ENCODE measurements around the gene NOL4L.

Gene NOL4L

DNA sequence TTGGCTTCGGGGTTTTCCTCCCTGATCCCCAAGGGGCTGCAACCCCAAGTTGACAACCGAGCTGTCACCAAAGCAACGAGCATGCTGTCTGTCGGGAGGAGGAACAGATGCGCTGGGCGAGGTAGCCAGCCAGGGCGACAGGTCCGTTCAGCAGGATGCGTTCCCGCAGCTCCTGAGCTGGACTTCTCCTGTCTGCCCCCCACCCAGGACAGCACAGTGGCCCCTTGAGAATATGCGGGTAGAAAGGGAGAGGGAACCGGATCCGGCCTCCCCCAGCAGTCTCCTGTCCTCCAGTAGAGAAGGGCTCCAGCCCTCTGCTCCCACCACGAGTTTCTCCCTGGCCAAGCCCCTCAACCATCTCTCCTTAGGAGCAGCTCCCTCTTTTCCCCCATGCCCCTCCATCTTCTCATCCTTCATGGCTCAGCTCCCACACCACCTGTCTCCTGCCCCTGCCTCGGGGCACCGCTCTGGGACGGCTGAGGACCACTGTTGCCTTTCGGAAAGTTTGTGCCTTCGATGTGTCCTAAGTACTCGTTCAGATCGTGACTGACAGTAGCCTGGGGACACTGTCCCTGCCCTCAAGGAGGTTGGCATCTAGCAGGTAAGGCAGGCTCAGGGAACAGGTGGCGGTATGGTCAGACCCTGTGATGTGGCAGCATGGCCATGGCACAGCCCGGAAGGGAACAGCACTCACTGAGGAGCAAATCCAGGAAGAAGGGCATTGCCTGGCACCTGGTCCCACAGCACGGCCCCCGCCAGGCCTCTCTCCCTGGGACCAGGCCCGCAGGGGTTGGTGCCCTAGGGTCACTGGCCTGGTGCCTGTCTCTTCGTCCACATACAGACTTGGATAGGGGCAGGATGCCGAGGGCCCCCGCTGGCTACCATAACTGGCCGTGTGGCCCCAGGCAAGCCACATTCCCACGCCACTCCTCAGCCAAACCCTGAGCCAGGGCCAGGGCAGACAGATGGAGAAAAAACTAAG is 130.7 kb downstream of the NOL4L start:
- no peak for DNase-seq

DNA sequence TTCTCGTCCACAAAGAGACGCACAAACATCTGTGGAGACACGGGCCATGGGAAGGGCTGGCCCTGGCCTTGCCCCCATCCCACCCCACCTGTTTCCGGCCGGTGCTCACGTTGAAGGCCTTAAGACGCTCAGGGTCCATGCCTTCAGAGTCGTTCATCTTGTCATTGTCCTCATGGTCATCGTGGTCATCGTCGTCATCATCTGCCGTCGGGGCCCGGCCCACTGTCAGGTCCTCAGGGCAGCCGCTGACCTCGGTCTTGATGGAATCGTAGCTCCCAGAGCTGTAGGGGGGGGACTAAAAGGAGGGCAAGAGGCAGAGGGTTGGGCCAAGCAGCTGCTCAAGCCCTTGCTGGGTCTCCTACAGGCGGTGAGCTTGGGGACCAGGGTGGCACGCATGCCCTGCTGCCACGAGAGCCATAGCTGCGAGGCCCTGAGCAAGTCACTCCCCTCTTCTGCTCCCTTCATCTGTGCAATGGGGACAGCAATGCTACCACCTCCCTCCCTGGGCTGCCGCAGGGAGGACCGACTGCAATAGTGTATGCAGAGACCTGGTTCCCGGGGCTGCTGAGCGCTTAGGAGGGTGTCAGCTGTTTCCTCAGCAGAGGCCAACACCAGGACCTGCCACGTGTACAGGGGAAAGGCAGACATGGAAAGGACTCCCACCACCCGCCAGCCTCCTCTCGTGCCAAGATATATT is 131.5 kb downstream of the NOL4L start:
- DNase-seq, result no peak

DNA sequence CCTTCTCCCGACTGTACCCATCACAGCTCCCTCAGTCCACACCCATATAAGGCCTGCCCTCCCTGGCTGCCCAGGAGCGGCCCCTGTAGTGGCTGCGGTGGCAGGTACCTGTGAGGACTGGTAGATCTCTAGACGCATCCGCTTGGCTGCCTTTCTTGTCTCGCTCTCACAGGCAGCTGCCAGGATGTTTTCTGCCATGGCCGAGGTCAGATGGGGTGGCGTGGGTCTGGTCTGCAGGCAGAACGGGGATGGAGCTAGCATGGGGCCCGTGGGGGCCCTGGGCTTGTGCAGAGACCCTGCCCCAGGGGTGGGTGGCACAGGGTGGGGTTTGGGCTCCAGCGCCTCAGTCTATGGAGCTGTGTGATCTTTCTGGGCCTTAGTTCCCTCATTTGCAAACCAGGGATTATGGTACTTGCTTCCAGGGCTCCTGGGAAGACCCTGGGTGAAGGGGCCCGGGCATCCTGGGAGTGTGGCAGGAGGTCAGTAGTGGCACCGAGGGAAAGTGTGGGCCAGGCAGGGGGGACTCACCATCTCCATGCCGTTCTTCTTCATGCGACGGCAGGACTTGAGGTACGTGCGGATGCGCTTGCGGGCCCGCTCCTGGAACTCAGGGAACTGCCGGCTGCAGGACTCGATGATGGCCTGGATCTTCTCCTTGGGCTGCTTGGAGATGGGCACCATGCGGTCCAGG is 132.2 kb downstream of the NOL4L start:
- no peak for DNase-seq

DNA sequence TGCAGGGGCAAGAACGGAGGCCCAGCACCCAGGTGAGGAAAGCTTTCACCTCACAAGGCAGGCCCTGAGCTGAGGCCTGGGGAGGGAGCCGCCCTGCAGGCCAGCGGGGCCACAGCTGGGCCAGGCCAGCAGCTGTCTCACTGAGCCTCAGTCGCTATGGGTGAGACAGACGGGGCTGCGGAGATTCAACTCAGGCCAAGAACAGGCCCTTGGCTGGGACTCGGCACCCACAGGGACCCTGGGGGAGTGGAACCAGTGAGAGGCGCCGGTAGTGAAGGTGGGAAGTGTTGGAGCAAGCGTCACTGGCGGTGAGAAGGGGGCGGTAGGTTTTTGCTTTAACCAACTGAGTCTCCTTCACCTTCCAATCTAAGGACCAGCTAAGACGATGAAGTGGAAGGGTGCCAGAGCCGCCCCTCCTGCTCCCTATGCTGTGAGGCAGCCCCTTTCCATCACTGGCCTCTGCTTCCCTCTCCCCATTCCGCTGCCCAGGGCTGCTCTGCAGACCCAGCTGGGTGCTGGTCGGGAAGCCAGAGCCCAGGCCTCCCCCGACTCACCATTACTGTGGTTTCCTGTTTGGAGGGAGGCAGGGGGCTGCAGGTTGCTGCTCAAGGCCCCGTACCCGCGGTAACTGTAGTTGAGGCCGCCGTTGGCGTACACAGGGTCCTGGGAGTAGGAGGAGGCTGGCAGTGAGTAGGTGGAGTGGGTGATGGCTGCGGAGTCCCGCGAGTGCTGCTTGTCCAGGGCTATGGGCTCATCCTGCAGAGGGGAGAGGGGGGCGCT is 133.3 kb downstream of the NOL4L start:
- no peak for DNase-seq

DNA sequence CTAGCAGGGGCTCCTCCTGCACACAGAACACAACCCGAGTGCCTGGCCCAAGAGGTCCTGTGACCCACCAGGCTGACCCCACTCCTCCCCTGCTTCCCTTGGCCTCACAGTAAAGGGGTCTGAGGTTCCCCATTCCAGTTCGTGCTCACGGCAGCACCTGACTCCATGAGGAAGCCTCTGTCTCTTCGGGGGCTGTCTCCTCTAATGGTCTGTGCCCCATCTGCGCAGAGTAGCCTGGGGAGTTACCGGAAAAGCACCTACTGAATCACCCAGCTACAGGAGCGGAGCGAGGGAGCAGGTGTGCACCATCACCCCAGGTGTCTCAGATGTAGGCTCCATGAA is 133.8 kb downstream of the NOL4L start:
- no peak for DNase-seq

DNA sequence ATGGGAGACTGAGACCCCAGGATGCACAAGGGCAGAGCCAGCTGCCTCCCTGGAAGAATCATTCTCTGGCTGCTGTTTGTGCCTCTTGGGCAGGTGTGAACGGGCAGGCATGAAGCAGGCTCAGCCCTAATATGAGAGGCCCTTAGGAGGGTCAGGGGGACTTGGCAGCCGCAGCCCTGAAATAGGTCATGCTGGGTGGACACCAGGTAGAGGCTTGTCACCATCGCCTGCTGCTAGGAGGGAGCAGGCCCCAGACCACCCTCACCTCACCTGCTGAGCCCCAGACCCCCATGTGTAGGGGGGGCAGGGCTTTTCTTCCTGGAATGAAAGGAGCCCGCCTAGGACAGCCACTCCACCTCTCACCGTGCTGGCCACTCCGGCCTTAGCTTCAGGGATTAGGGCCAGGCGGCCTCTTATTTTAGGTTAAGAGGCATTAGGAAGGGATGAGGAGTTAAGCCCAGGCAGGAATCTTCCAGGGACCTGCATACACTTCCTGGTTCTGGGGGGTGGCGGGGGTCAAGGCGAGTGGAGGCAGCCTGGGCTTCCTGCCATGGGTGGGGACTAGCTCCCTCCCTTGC is 134.6 kb downstream of the NOL4L start:
- no peak for DNase-seq

DNA sequence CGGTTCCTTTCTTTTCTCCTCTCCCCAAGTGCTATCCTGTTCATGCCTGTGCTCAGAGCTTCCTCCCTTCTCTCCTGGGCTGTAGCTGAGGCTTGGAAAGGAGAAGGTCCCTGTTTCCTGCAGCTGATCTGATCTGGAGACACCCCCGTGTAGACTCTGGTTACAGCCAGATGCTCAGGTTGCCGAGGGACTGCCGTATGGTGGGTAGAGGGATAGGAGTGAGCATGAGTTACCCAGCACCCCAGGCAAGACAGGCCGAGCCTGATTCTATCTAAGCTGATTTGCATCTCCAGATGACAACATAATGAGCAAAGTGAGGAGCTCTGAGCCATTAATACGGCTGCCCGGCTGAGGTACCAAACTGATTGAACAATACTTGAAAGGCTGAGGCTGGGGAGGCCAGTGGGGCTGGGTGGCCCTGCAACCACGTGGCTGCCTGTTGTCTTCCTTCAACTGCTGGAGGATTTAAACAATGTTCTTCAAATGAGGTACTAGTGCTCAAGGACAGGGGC is 135.2 kb downstream of the NOL4L start:
- DNase-seq, result no peak

DNA sequence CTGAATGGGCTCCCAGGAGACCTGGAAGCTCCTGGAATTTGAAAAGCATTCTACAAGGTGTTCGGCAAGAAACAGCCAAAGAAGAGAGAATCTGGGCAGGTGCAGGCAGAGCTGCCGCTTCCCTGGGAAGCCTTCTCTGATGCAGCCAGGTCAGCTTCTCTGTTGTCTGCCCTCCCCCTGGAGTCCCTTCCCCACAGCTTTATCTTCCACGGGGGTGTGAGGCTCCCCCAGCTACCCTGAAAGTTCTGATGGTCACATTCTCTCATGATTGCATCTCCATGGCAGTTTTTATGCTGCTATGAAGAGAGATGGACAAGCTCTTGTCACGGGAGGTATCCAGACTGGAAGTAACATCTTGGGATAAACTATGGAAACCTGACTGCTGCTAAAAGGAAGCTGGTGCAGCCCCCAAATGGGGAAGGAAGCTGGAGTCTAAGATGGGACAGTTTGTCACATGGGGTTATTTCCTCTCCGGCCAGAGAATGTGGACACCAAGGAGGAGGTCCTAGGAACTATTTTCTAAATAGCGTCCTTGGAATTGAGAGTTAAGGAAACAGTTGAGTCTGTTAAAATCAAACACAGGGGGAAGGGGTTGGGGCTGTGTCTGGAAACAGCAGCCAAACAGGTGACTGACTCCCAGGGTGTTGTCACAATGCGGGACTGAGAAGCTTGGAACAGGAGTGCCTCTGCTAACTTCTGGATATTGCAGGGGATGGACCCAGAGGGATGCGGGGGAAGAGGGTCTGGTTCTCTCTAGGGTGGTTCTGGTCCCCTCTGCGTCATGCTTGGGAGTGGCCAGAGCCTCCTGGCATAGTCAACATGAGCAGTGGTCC is 135.9 kb downstream of the NOL4L start:
- no peak for DNase-seq

DNA sequence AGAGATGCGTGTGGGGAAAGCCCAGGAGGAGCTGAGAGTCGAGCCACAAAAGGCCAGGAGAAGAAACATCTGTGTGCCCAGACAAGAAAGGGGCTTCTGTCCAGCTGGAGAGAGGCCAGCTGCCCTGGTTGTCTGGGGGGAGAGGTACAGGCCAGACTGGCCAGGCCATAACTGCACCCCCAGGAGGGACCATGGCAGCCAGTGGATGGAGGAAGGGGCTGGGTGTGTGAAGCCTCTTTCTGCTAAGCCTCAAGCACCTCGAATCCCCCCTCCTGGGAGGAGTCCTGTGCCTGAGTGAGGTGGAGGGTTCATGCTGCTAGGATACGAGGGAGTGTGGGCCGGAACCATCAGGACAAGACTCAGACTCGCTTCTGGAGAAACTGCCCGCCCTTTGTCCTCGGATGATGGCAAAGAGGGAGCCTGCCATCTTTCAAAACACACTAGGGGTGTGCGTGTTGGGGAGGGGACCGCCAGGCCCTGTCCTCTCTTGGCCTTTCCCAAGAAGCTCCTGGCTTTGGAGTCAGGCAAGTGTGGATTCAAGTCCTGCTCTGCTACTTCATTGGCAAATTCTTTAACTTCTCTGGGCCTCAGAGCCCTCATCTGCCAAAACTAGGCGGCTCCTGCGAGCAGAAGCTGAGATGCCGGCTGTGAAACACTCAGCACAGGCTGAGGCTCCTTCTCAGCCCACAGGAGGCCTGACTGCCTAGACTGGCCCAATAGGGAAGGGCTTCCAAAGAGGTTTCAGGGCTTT is 136.7 kb downstream of the NOL4L start:
- no peak for DNase-seq

DNA sequence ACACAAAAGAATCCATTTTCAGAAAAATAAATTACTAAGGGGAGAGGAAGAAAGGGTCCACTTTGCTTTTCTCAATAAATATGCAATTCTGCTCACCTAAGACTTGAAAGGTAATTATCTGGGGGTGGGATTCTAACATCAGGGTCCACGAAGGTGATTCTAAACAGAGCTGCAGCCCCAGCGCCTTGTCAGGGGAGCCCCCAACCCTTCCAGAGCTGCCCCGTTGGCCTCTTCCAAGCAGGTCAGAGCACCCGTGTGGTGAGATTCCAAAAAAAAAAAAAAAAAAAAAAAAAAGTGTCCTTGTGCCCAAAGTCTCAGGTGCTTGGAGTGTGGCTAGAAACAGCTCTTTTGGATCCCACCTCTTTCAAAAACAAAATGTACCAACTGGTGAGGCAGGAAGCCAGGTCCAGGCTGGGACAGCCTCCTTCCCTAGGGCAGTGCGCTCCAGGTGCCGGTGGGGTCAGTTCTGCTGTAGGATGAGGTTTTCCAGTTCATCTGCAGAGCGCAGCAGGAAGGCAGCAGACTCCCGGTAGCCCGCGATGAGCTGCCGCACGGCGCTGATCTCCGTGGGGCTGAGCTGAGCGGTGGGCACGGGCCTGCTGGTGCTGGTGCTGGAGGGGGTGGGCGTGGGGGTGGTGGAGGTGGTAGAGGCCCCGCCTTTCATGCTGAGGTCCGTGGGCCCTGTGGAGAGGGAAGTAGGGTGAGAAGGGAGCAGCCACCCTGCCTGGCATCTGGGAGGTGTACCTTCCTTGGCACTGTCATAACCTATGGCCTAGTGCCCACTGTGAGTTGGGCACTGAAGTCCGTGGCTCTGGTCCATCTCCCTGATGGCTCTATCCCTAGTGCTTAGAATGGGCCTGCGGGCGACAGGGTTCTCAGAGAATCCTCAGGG is 137.8 kb downstream of the NOL4L start:
- no peak for DNase-seq

DNA sequence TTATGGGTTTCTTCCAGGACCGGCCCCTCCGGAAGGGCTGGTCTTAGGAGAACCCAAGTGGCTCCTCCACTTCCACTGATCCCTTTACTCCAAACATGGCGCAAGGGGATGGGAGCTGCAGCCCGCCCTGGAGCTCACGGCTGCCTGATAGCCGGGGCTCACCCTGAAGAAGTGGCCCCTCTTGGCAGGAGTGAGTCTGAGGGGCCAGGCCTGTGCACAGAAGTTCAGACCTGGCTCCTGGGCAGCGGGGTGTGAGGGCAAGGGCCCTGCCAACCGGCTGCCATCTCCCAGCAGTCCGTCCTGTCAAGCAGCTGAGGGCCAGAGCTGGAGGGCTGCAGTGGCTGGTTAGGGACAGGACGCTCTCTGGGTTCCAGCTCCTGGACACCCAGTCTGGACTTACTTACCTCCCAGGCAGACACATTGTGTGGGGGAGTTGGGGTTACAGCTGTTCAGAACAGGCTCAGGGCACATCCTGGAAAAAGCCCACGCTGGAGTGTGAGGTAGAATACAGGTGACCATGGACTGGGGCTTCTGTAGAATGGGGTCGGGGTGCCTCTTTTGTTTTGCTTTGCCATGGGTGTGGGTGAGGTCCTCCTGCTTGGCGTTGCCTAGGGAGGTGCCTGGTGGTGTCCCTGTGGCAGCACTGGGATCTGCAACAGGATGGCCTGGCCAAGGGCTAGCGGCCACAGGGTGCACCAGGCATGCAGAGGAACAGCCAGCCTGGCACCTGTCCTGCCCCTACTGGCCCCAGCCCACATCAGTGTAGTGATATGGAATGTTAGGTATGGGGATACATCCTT is 138.6 kb downstream of the NOL4L start:
- no peak for DNase-seq

DNA sequence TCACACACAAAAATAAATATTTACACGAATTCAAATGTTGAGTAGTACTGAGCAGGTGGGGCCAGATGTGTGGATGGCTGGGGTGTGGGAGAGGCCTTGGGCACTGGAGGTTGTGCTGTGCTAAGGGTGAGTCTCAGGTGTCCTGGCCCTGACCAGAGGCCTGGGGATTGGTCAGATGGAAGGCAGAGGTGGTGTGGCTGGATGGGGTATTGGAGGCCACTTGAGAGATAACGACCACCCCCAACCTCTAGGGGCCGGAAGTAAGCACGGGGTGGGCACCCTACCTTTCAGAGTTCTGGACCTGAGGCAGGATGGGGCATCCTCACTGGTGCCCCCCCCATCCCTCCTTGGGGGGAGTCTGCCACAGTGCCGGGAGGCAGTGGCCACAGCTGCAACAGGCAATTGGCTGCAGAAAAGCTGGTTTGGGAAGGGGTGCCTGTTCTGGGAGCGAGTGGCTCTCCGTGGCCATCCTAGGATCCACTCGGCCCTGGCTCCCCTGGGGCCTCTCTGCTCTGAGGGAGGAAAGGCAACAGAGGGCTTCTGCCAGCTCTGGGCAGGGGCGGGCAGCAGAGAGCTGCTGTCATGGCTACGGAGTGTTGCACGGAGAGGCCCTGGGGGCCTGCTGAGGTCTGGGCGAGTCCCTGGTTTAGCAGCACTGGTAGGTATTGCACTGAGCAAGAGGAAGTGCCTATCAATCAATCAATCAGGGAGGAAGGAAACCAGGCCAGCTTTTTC is 139.4 kb downstream of the NOL4L start:
- DNase-seq, result no peak

DNA sequence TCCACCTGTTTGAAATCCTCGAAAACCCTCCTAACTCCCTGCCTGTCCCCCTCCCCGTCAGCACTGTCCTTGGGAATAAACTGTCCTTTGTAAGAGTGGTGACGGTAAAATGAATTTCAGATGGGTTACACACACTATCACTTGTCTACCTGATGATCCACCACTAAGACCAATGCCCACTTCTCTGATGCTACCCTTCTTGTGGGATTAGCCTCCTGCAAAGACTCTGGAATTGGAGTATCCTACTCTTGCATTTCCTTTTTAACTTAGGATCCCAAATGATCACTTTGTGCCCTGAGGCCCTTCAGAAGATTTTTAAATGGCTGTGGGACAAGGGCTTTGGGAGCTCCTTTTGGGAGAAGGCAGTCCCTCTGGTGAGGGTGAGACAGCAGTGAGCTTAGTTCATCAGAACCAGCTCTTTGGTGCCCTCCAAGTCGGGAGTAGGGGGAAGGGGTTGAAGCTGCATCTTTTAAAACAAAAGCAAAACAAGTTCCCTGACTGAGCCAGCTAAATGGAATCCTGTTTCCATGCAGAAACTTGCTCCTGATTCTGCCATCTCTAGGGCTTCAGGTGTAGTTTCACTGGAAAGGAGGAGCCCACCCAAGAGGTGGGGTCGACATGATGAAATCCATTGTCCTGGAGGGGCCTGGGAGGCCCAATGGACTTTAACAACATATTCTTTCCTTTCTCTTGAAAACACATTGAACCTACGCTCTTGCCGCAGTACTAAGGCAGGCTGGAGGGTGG is 140.5 kb downstream of the NOL4L start:
- no peak for DNase-seq

DNA sequence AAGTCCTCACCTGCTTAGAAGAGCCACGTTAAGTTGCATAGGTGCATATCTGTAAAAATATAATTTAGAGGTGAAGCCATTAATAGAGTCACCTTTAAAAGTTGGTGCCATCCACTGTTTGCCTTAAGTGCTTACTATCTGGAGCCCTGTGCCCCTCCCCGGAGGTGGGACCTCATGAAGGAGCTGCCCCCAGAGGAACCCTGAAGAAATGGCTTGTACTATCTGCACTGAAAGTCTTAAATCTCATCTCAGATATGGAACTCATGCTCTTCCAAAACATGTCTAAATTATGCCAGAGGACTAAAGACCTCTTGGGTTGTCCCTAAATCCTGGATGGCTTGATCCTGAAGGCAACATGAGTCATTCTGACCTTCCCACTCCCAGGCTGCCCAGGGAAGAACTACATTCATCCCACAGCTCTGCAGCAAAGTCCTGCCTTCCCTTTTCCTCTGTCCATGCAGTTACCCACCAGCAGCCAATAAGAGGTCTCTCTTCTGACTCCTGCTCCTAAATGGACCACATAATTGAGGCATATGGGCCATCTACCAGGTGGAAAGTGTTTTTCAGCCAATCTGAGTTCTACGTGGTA is 141.7 kb downstream of the NOL4L start:
- no peak for DNase-seq

DNA sequence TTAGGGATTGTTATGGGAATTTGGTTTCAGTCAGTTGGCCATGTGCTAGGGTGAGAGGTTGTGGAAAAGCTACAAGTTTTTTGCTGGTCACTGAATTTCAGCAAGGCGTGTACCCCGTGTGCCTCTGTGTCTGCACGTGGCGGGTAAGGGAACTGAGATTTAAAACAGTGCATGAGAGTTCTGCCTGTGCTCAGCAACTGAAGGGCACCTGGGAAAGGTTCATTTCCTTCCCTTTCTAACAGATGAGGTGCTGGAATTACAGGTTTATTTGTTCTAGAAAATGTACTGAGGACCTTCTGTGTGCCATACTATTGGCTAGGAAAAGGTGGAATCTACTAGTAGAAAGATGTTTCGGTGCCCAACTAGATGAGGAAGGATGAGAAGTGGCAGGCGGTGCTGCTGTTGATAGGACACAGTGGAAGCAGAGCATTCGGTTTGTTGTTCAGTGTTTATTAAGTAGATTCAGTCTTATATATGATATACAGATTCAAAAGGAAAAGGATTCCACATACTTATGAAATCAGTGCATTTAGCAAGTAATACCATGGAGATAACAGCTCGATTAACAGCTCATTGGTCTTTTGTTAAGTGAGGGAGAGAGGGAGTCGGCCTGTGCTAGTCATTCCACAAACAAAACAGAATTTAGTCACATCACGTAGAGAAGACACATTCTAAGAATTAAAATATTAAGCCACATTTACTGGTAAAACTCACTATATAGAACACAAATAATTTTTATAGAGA is 142.3 kb downstream of the NOL4L start:
- no peak for DNase-seq

DNA sequence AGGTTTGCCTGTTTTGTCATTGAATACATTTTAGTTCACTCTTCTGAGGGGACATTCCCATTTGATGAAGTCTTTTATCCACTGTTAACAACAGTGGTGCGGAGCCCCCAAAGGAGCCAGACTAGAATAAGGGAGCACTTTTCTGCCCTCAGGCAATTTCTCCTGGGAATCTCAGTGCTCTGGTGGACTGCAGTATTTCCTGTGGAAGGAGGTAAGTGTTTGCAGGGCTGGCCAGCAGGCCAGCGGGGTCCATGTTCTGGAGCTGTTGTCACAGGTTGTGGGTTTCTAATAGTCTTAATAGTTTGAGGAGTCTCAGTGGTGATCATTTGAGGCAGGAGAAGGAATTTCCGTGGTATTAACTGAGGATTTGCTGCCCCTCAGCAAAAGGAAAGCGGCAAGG is 143.5 kb downstream of the NOL4L start:
- no peak for DNase-seq

All from activated T-cell treated with anti-CD3 and anti-CD28 coated beads, Interleukin-2, amount 50 U/mL, for 1 hour (primary cell).